IMR-90 (cell line): ENCODE data around the gene SPATA31D1.

Source experiments
- BHLHE40 ChIP-seq: fragments of 150-350 bp; IDR thresholded peaks from 2 replicates; pipeline ENCODE4 v1.6.1; 2016; ENCODE audit warnings: mild to moderate bottlenecking, low read depth, low read length
- CEBPB ChIP-seq: IDR thresholded peaks from 2 replicates; pipeline ENCODE4 v1.6.1; 2012; ENCODE audit warnings: low read depth, low read length, improper control_type of control experiment
- CHD1 ChIP-seq: IDR thresholded peaks from 2 replicates; pipeline ENCODE4 v1.6.1; 2012; ENCODE audit warnings: low read depth, low read length, improper control_type of control experiment
- FOS ChIP-seq: fragments of 150-350 bp; IDR thresholded peaks from 2 replicates; pipeline ENCODE4 v1.6.1; 2016; ENCODE audit warnings: low read depth, low read length
- MAFK ChIP-seq: IDR thresholded peaks from 2 replicates; pipeline ENCODE4 v1.6.1; 2012; ENCODE audit warnings: low read depth, low read length, improper control_type of control experiment
- MAZ ChIP-seq: IDR thresholded peaks from 2 replicates; pipeline ENCODE4 v1.6.1; 2012; ENCODE audit warnings: low read depth, mild to moderate bottlenecking, low read length, improper control_type of control experiment, moderate library complexity, borderline replicate concordance
- MXI1 ChIP-seq: IDR thresholded peaks from 2 replicates; pipeline ENCODE4 v1.6.1; 2012; ENCODE audit warnings: low read depth, mild to moderate bottlenecking, low read length, moderate library complexity, borderline replicate concordance
- NFE2L2 ChIP-seq: fragments of 150-350 bp; IDR thresholded peaks from 2 replicates; pipeline ENCODE4 v1.6.1; 2016; ENCODE audit warnings: low read depth, mild to moderate bottlenecking, low read length
- POLR2A ChIP-seq: IDR thresholded peaks from 2 replicates; pipeline ENCODE4 v1.6.1; 2012; ENCODE audit warnings: mild to moderate bottlenecking, low read depth, low read length
- RAD21 ChIP-seq: IDR thresholded peaks from 2 replicates; pipeline ENCODE4 v1.6.1; 2012; ENCODE audit warnings: low read length, improper control_type of control experiment
- RFX5 ChIP-seq: IDR thresholded peaks from 2 replicates; pipeline ENCODE4 v1.8.0; 2012; ENCODE audit warnings: low read depth, mild to moderate bottlenecking, low read length, moderate library complexity
- SMC3 ChIP-seq: fragments of 150-350 bp; IDR thresholded peaks from 2 replicates; pipeline ENCODE4 v1.6.1; 2016; ENCODE audit warnings: low read depth, mild to moderate bottlenecking, antibody characterized with exemption, low read length, moderate library complexity
- USF2 ChIP-seq: fragments of 150-350 bp; IDR thresholded peaks from 2 replicates; pipeline ENCODE4 v1.6.1; 2017; ENCODE audit warnings: mild to moderate bottlenecking, antibody characterized with exemption, low read length, low read depth
- TF ChIP-seq, protein P1 (sequence below): conservative IDR thresholded peaks from 2 replicates; pipeline ENCODE4 v1.5.1; 2012; ENCODE audit warnings: mild to moderate bottlenecking, low read depth, low read length, improper control_type of control experiment

- TF ChIP-seq, protein P1, sequence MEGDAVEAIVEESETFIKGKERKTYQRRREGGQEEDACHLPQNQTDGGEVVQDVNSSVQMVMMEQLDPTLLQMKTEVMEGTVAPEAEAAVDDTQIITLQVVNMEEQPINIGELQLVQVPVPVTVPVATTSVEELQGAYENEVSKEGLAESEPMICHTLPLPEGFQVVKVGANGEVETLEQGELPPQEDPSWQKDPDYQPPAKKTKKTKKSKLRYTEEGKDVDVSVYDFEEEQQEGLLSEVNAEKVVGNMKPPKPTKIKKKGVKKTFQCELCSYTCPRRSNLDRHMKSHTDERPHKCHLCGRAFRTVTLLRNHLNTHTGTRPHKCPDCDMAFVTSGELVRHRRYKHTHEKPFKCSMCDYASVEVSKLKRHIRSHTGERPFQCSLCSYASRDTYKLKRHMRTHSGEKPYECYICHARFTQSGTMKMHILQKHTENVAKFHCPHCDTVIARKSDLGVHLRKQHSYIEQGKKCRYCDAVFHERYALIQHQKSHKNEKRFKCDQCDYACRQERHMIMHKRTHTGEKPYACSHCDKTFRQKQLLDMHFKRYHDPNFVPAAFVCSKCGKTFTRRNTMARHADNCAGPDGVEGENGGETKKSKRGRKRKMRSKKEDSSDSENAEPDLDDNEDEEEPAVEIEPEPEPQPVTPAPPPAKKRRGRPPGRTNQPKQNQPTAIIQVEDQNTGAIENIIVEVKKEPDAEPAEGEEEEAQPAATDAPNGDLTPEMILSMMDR: no peak
- TF ChIP-seq BHLHE40 (no peak), CHD1 (no peak), SMC3 (no peak), USF2 (no peak), POLR2A (no peak), NFE2L2 (no peak), CEBPB (no peak), MXI1 (no peak), RAD21 (no peak), MAZ (no peak), RFX5 (no peak), MAFK (no peak), FOS (no peak)
These were observed 16.8 kb upstream of the SPATA31D1 start for GRCh38 chr9:81971727-81972126.
